Fibroblast of pulmonary artery (primary cell): ENCODE results near the gene PRICKLE2.

Experiments
- DNase-seq: peaks from one replicate; pipeline ENCODE4 v3.0.0-alpha.2; 2010; ENCODE audit warnings: low read depth
- H3K4me3 ChIP-seq: replicated peaks from 2 replicates; pipeline ENCODE4 v1.5.1; 2011; ENCODE audit warnings: low read depth, mild to moderate bottlenecking, control low read depth, low read length, moderate library complexity
- CTCF ChIP-seq: IDR thresholded peaks from 2 replicates; pipeline ENCODE4 v1.5.1; 2011; ENCODE audit warnings: mild to moderate bottlenecking, control low read depth, low read length, inconsistent platforms; ENCODE audit errors: missing control alignments

The PRICKLE2 gene

DNA sequence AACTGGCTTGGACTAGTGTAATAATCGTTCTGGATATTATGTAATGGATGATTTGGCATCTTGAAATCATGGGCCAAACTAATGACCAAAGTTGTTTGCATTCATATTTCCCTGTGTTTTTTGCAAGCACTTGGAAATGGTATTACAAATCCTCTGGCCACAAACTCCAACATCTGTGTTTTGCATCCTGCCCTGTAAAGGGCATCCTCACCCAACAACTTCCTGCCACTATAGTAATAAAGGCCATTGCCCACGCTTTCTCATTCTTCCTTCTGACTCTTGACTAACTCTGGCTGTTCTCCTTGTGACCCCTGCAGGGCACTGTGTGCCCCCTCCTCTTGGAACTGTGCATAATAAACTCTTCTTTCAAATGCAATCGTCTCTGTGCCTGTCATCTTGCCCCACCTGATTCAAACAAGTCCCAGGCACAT is 176.6 kb downstream of the PRICKLE2 start:
- DNase-seq = peak; percentile 41
- TF ChIP-seq CTCF = no peak
- no peak overlapping the region for H3K4me3 ChIP-seq

DNA sequence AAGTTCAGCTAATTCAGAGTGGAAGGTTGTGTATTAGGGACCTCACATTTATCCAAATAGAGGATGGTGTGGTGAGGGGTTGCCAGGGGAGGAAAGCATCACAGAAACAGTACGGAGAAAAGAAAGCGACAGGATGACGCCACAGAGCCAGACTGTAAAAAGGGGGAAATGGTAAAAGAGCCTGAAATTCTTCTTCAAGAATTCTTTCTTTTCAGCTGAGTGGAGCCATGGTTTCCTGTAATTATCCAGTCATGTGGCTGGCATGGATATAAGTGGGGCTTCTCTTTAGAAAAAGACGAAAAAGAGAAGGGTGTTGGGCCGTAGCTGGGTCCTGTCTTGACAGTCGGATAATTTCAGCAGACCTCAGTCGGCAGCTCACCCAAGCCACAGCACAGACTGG is 177.5 kb downstream of the PRICKLE2 start:
- TF ChIP-seq CTCF = no peak
- H3K4me3 ChIP-seq = no peak overlapping the region
- no peak for DNase-seq

DNA sequence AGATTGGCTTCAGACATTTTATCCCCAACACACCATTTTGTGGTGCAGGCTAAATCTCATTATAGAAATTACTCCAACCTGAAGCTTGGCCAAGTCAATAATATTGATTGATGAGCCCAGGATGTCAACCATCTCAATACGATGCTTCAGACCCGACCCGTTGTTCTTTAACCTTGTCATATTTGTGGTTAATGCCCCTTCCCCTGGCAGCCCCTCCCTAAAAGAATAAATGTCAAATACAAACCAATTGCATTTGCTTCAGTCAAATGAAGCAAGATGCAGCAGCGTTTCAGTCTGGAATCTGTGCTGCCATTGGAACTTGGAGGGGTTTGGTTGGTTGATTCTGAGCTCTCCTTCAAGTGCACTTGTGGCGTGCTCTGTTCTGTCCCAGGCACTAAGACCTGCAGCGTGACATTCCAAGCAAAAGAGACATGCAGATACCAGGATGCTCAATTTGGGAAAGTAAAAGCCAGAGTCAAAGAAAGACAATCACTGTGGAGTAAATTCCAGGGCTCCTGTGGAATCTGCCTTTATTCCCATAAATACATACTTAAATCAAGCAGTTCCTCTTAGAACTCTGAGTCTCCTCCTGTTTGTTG is 178.2 kb downstream of the PRICKLE2 start:
- TF ChIP-seq CTCF = no peak
- no peak for DNase-seq
- H3K4me3 ChIP-seq = no peak overlapping the region

GRCh38 chr3:64046592-64046991 is 178.7 kb downstream of the PRICKLE2 start:
- no peak for DNase-seq
- no peak overlapping the region for H3K4me3 ChIP-seq
- TF ChIP-seq CTCF = no peak

GRCh38 chr3:64042952-64043351 is 182.3 kb downstream of the PRICKLE2 start:
- no peak overlapping the region for H3K4me3 ChIP-seq
- TF ChIP-seq CTCF = no peak
- DNase-seq = no peak
